IMR-90 (cell line): ENCODE data around the gene SAPCD1. TPM values are rescaled to one million over a fixed set of nuclear protein-coding genes. Genes with fewer than 3 reads are reported as not detected.
A peak's percentile ranks its signal among the peaks of the same experiment; 100 is the strongest.

Experiments used
- ATAC-seq: fragments of 200-7000 bp; cut with Tn5 transposase; 2 replicates; pipeline ENCODE4 v1.9.1; 2020; ENCODE audit warnings: low read depth, mild to moderate bottlenecking, moderate library complexity
- BruUV-seq: library from RNA; stranded (reverse); fragments of 400-500 nt; replicated peaks from 2 replicates; lab custom pipeline; 2021; lab: Mats Ljungman, UMichigan
- CTCF ChIA-PET: fragments of 300-600 bp; formaldehyde crosslinking; extraction: SDS; loops from one replicate; lab custom pipeline; 2021; ENCODE audit warnings: antibody characterized with exemption; lab: Yijun Ruan, JAX
- POLR2A ChIA-PET: fragments of 300-600 bp; sonication (Branson Sonifier 250); formaldehyde crosslinking; loops from one replicate; lab custom pipeline; 2022; ENCODE audit warnings: antibody characterized with exemption; ENCODE audit not compliant: unreplicated experiment; lab: Charles Lee
- DNase-seq: peaks from one replicate; pipeline ENCODE4 v3.0.0; 2013
- H2AFZ ChIP-seq: replicated peaks from 2 replicates; pipeline ENCODE3; 2013; ENCODE audit warnings: low read length, mild to moderate bottlenecking; ENCODE audit not compliant: poor library complexity
- H2AK5ac ChIP-seq: 2 replicates; pipeline ENCODE4 v1.6.1; 2013; ENCODE audit warnings: low read depth, low read length, inconsistent platforms
- H2AK9ac ChIP-seq: replicated peaks from 2 replicates; pipeline ENCODE3; 2013; ENCODE audit warnings: mild to moderate bottlenecking, low read depth, low read length, moderate library complexity; ENCODE audit not compliant: poor library complexity
- H2BK120ac ChIP-seq: 2 replicates; pipeline ENCODE4 v1.6.1; 2013; ENCODE audit warnings: low read depth, low read length, inconsistent platforms
- H2BK15ac ChIP-seq: 3 replicates; pipeline ENCODE4 v1.6.1; 2013; ENCODE audit warnings: low read depth, low read length, inconsistent platforms
- H2BK20ac ChIP-seq: 2 replicates; pipeline ENCODE4 v1.6.1; 2013; ENCODE audit warnings: low read depth, mild to moderate bottlenecking, inconsistent platforms, low read length, moderate library complexity
- H2BK5ac ChIP-seq: 2 replicates; pipeline ENCODE4 v1.6.1; 2013; ENCODE audit warnings: mild to moderate bottlenecking, low read depth, low read length, inconsistent platforms; ENCODE audit not compliant: poor library complexity, severe bottlenecking
- H3K14ac ChIP-seq: replicated peaks from 2 replicates; pipeline ENCODE4 v1.6.1; 2013; ENCODE audit warnings: low read depth, low read length, inconsistent platforms
- H3K18ac ChIP-seq: 2 replicates; pipeline ENCODE4 v1.6.1; 2013; ENCODE audit warnings: low read depth, low read length, control low read depth
- H3K23ac ChIP-seq: 2 replicates; pipeline ENCODE4 v1.6.1; 2013; ENCODE audit warnings: low read depth, low read length, inconsistent platforms
- H3K27ac ChIP-seq: 2 replicates; pipeline ENCODE4 v1.5.1; 2013; ENCODE audit warnings: mild to moderate bottlenecking, control low read depth, low read length; ENCODE audit not compliant: insufficient read depth
- H3K27me3 ChIP-seq: 2 replicates; pipeline ENCODE4 v1.6.1; 2013; ENCODE audit warnings: low read length; ENCODE audit not compliant: control insufficient read depth, insufficient read depth
- H3K36me3 ChIP-seq: 2 replicates; pipeline ENCODE4 v1.6.1; 2013; ENCODE audit warnings: low read length, mixed read lengths; ENCODE audit not compliant: control insufficient read depth, insufficient read depth
- H3K4ac ChIP-seq: 2 replicates; pipeline ENCODE4 v1.6.1; 2013; ENCODE audit warnings: low read depth, low read length, inconsistent platforms
- H3K4me1 ChIP-seq: 2 replicates; pipeline ENCODE4 v1.6.1; 2013; ENCODE audit warnings: low read length, mixed read lengths; ENCODE audit not compliant: control insufficient read depth, insufficient read depth
- H3K4me2 ChIP-seq: 2 replicates; pipeline ENCODE4 v1.6.1; 2013; ENCODE audit warnings: low read depth, mild to moderate bottlenecking, control low read depth, low read length, moderate library complexity
- H3K4me3 ChIP-seq: 2 replicates; pipeline ENCODE4 v1.5.1; 2013; ENCODE audit warnings: low read depth, mild to moderate bottlenecking, control low read depth, low read length, moderate library complexity; ENCODE audit not compliant: insufficient read depth
- H3K56ac ChIP-seq: 2 replicates; pipeline ENCODE4 v1.6.1; 2013; ENCODE audit warnings: low read length, inconsistent platforms; ENCODE audit not compliant: insufficient read depth; ENCODE audit errors: extremely low read depth
- H3K79me1 ChIP-seq, 2 experiments: 2 replicates each; pipeline ENCODE4 v1.6.1; 2013; ENCODE audit warnings: low read length in 2 of 2, inconsistent platforms in 1 of 2, low read depth in 1 of 2
- H3K9ac ChIP-seq: 2 replicates; pipeline ENCODE4 v1.6.1; 2013; ENCODE audit warnings: low read depth, low read length, control low read depth
- H3K9me1 ChIP-seq: 2 replicates; pipeline ENCODE4 v1.6.1; 2013; ENCODE audit warnings: low read length, inconsistent platforms; ENCODE audit not compliant: insufficient read depth
- H3K9me3 ChIP-seq: 2 replicates; pipeline ENCODE4 v1.6.1; 2013; ENCODE audit warnings: low read length; ENCODE audit not compliant: control insufficient read depth, insufficient read depth
- H4K20me1 ChIP-seq: 2 replicates; pipeline ENCODE4 v1.6.1; 2013; ENCODE audit warnings: low read length, inconsistent platforms; ENCODE audit not compliant: insufficient read depth
- H4K5ac ChIP-seq: 2 replicates; pipeline ENCODE4 v1.6.1; 2013; ENCODE audit warnings: mild to moderate bottlenecking, low read depth, low read length, control low read depth
- H4K8ac ChIP-seq, 2 experiments: 2 replicates each; pipeline ENCODE4 v1.6.1; 2013; ENCODE audit warnings: low read depth in 2 of 2, low read length in 2 of 2, control low read depth in 1 of 2, inconsistent platforms in 1 of 2
- H4K91ac ChIP-seq: 2 replicates; pipeline ENCODE4 v1.6.1; 2013; ENCODE audit warnings: low read depth, low read length, inconsistent platforms; ENCODE audit not compliant: insufficient read depth
- BHLHE40 ChIP-seq: fragments of 150-350 bp; IDR thresholded peaks from 2 replicates; pipeline ENCODE4 v1.6.1; 2016; ENCODE audit warnings: mild to moderate bottlenecking, low read depth, low read length
- CEBPB ChIP-seq: IDR thresholded peaks from 2 replicates; pipeline ENCODE4 v1.6.1; 2012; ENCODE audit warnings: low read depth, low read length, improper control_type of control experiment
- CHD1 ChIP-seq: IDR thresholded peaks from 2 replicates; pipeline ENCODE4 v1.6.1; 2012; ENCODE audit warnings: low read depth, low read length, improper control_type of control experiment
- CTCF ChIP-seq: conservative IDR thresholded peaks from 2 replicates; pipeline ENCODE4 v1.5.1; 2012; ENCODE audit warnings: mild to moderate bottlenecking, low read depth, low read length, improper control_type of control experiment
- ELK1 ChIP-seq: fragments of 150-350 bp; IDR thresholded peaks from 2 replicates; pipeline ENCODE4 v1.6.1; 2016; ENCODE audit warnings: low read depth, mild to moderate bottlenecking, low read length, moderate library complexity, borderline replicate concordance
- MAFK ChIP-seq: IDR thresholded peaks from 2 replicates; pipeline ENCODE4 v1.6.1; 2012; ENCODE audit warnings: low read depth, low read length, improper control_type of control experiment
- MAZ ChIP-seq: IDR thresholded peaks from 2 replicates; pipeline ENCODE4 v1.6.1; 2012; ENCODE audit warnings: low read depth, mild to moderate bottlenecking, low read length, improper control_type of control experiment, moderate library complexity, borderline replicate concordance
- MXI1 ChIP-seq: IDR thresholded peaks from 2 replicates; pipeline ENCODE4 v1.6.1; 2012; ENCODE audit warnings: low read depth, mild to moderate bottlenecking, low read length, moderate library complexity, borderline replicate concordance
- NFE2L2 ChIP-seq: fragments of 150-350 bp; IDR thresholded peaks from 2 replicates; pipeline ENCODE4 v1.6.1; 2016; ENCODE audit warnings: low read depth, mild to moderate bottlenecking, low read length
- POLR2A ChIP-seq: IDR thresholded peaks from 2 replicates; pipeline ENCODE4 v1.6.1; 2012; ENCODE audit warnings: mild to moderate bottlenecking, low read depth, low read length
- RAD21 ChIP-seq: IDR thresholded peaks from 2 replicates; pipeline ENCODE4 v1.6.1; 2012; ENCODE audit warnings: low read length, improper control_type of control experiment
- RFX5 ChIP-seq: IDR thresholded peaks from 2 replicates; pipeline ENCODE4 v1.8.0; 2012; ENCODE audit warnings: low read depth, mild to moderate bottlenecking, low read length, moderate library complexity
- SMC3 ChIP-seq: fragments of 150-350 bp; IDR thresholded peaks from 2 replicates; pipeline ENCODE4 v1.6.1; 2016; ENCODE audit warnings: low read depth, mild to moderate bottlenecking, antibody characterized with exemption, low read length, moderate library complexity
- WGBS, 2 experiments: methylation state at CpG; one replicate each; pipeline versions ENCODE4 v1.1.5 to v1.1.7; 2013; ENCODE audit warnings: missing lambda C conversion rate in 2 of 2; ENCODE audit not compliant: insufficient read length in 1 of 2; ENCODE audit errors: extremely low coverage in 2 of 2; 5-methylcytosine and 5-hydroxymethylcytosine counted together
- dilution Hi-C: fragments of 300-500 bp; cut with HindIII; formaldehyde crosslinking; loops from one replicate; pipeline ENCODE4 v1.14.3; 2018; ENCODE audit warnings: low sequenced_read_pairs; ENCODE audit not compliant: unreplicated experiment
- in situ Hi-C: fragments of 300-500 bp; cut with MboI; formaldehyde crosslinking; loops from 3 replicates; pipeline ENCODE4 v1.14.3; 2019; ENCODE audit warnings: low sequenced_read_pairs, inconsistent platforms, mixed read lengths
- intact Hi-C: fragments of 100-400 bp; cut with micrococcal nuclease; formaldehyde crosslinking; loops from 2 replicates; pipeline ENCODE4 v1.10.0; 2022
- polyA plus RNA-seq, 3 experiments: library from polyadenylated mRNA; depleted of rRNA; stranded (reverse); fragments of >200 nt; gene quantifications; 2 replicates each; pipeline ENCODE4 v1.2.3, GENCODE V29; 2012; ENCODE audit warnings: low replicate concordance in 1 of 3
- total RNA-seq: library from RNA; depleted of rRNA; stranded (reverse); fragments of >200 nt; gene quantifications from 2 replicates; pipeline ENCODE4 v1.2.3, GENCODE V29; 2012

Gene SAPCD1
- total and polyA plus RNA-seq, 2 of the 4 experiments (the other 2 are of a cell fraction), result 2.3 TPM; not detected in 1

- Histone ChIP-seq H2AK5ac (peak overlapping the region; percentile 70), H3K56ac (peak overlapping the region; percentile 75), H3K4me2 (peak overlapping the region; percentile 68), H4K5ac (peak overlapping the region; percentile 81), H3K9me1 (peaks cover 18% of the 10 kb centered on the region), H2BK15ac (peak overlapping the region; percentile 71; the same call in 2 of the 3 replicates), H4K91ac (peak overlapping the region; percentile 94), H3K14ac (peak overlapping the region; percentile 95), H2BK20ac (peak overlapping the region; percentile 76), H3K18ac (peak overlapping the region; percentile 60), H4K20me1 (peaks cover 18% of the 10 kb centered on the region), H2BK120ac (peak overlapping the region; percentile 87), H3K79me1 (peaks cover 13 to 72% of the 10 kb centered on the region in 2 experiments; a peak in 3 of 4 replicates), H3K4ac (peak overlapping the region; percentile 93), H3K4me1 (peaks cover 18% of the 10 kb centered on the region), H3K9ac (peak overlapping the region; percentile 32), H3K27me3 (no peaks in the 10 kb centered on the region), H3K23ac (peak overlapping the region; percentile 89), H3K36me3 (peaks cover 15% of the 10 kb centered on the region), H3K9me3 (no peaks in the 10 kb centered on the region), H4K8ac (peak overlapping the region; percentile 63 to 97), H2AK9ac (peak overlapping the region; percentile 83), H3K27ac (peak overlapping the region; percentile 62), H3K4me3 (peak overlapping the region; percentile 2; the same call in 1 of the 2 replicates), H2AFZ (peak overlapping the region; percentile 83), H2BK5ac (peak overlapping the region; percentile 92)
- peak; percentile 24 for ATAC-seq
- ChIA-PET POLR2A (no interaction called here), CTCF (interaction anchor here (0.6 to 1.3 kb wide), 11 partner anchors 9 to 1181 kb away, joined by 3 to 10 read pairs (median 3); partner anchors contain the start of genes ABHD16A, NFKBIL1 and PRR3)
- BruUV-seq, result no TSS peak
- in situ Hi-C loops (no loop called here), intact Hi-C loops (loop anchor here (2.0 kb wide), 1 partner anchor 57 kb away; the partner anchor contains the start of gene VARS1), dilution Hi-C loops (no loop called here)
- 20% methylated on average over 1 of the region's 6 CpGs; no CpG with 5 or more reads in 1 of the 2 experiments for WGBS, 2 experiments
- DNase-seq, result peak; percentile 89
- no peak for TF ChIP-seq MAFK
- TF ChIP-seq ELK1, result no peak
- TF ChIP-seq CHD1, result no peak
- no peak for TF ChIP-seq RFX5
- peak; percentile 21; the same call in 1 of the 2 replicates for TF ChIP-seq SMC3
- no peak for TF ChIP-seq BHLHE40
- TF ChIP-seq CTCF, result peak; percentile 30; the same call in 1 of the 2 replicates
- no peak for TF ChIP-seq MXI1
- TF ChIP-seq MAZ, result no peak
- TF ChIP-seq NFE2L2, result no peak
- TF ChIP-seq POLR2A, result peak; percentile 55
- TF ChIP-seq CEBPB, result no peak
- no peak; the same call in none of the 2 replicates for TF ChIP-seq RAD21
These were observed 24.2 kb upstream of the SAPCD1 start for GRCh38 chr6:31737991-31738979.
